Measurements from ENCODE around the gene PRKCI.
"Not testable (repeated sequence)": the region's sequence is repeated elsewhere in the genome, so short reads cannot be mapped to it uniquely, and the experiment has no call there.

The PRKCI gene

GRCh38 chr3:170324962-170325361 lies 102.7 kb downstream of the PRKCI start:
- intact Hi-C loops (cut with micrococcal nuclease) = no loop called here
- H3K4me3 Mint-ChIP-seq = no peak overlapping the region
- H3K4me1 Mint-ChIP-seq (ENCODE audit: low read depth) = peaks cover 14% of the 10 kb centered on the region
- H3K27me3 Mint-ChIP-seq = peaks cover 3% of the 10 kb centered on the region
- H3K36me3 Mint-ChIP-seq (ENCODE audit: low read depth) = no peaks in the 10 kb centered on the region
- H3K9me3 Mint-ChIP-seq = peaks cover 14% of the 10 kb centered on the region
- no peak overlapping the region for H3K27ac Mint-ChIP-seq

DNA sequence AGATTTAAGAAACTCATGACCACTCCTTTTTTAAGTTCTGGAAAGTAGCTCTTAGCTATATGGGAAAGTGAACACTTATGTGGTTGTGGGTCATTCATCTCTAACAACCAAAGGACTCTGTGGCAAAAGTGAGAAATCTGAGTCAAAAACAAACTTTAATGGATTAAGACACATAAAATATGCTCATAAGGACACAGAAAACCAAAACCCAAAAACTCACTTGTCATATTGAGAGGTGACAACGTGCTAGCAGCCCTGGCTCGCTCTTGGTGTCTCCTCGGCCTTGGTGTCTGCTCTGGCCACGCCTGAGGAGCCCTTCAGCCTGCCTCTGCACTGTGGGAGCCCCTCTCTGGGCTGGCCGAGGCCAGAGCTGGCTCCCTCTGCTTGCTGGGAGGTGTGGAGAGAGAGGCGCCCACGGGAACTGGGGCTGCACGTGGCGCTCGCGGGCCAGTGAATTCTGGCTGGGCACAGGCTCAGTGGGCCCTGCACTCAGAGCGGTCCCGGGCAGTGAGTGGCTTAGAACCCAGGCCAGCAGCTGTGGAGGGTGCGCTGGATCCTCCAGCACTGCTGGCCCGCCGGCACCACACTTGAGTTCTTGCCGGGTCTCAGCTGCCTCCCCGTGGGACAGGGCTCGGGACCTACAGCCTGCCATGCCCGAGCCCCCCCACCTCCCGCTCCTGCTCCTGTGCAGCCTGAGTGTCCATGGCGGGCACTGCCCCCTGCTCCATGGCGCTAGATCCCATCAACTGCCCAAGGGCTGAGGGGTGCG lies 105.0 kb downstream of the PRKCI start:
- H3K36me3 Mint-ChIP-seq (ENCODE audit: low read depth) = no peaks in the 10 kb centered on the region
- intact Hi-C loops (cut with micrococcal nuclease) = no loop called here
- H3K4me1 Mint-ChIP-seq (ENCODE audit: low read depth) = peaks cover 16% of the 10 kb centered on the region

GRCh38 chr3:170327868-170328548 lies 105.8 kb downstream of the PRKCI start:
- H3K9me3 Mint-ChIP-seq = peaks cover 14% of the 10 kb centered on the region
- H3K27me3 Mint-ChIP-seq; H3K4me3 Mint-ChIP-seq; H3K36me3 Mint-ChIP-seq (ENCODE audit: low read depth); intact Hi-C loops (cut with micrococcal nuclease); H3K27ac Mint-ChIP-seq: not testable (repeated sequence)
- peaks cover 16% of the 10 kb centered on the region for H3K4me1 Mint-ChIP-seq (ENCODE audit: low read depth)

More for the DNA sequence above, 105.0 kb downstream of the PRKCI start:
- Mint-ChIP-seq H3K27me3 (peaks cover 3% of the 10 kb centered on the region), H3K27ac (no peak overlapping the region), H3K9me3 (peaks cover 14% of the 10 kb centered on the region), H3K4me3 (no peak overlapping the region)

- H3K4me1 Mint-ChIP-seq (ENCODE audit: low read depth) = peaks cover 16% of the 10 kb centered on the region
- H3K9me3 Mint-ChIP-seq = peaks cover 14% of the 10 kb centered on the region
- no peak overlapping the region for H3K4me3 Mint-ChIP-seq
- peaks cover 3% of the 10 kb centered on the region for H3K27me3 Mint-ChIP-seq
- H3K36me3 Mint-ChIP-seq (ENCODE audit: low read depth) = no peaks in the 10 kb centered on the region
- intact Hi-C loops (cut with micrococcal nuclease) = no loop called here
- H3K27ac Mint-ChIP-seq = no peak overlapping the region
These were observed 108.1 kb downstream of the PRKCI start for GRCh38 chr3:170330366-170330765.

DNA sequence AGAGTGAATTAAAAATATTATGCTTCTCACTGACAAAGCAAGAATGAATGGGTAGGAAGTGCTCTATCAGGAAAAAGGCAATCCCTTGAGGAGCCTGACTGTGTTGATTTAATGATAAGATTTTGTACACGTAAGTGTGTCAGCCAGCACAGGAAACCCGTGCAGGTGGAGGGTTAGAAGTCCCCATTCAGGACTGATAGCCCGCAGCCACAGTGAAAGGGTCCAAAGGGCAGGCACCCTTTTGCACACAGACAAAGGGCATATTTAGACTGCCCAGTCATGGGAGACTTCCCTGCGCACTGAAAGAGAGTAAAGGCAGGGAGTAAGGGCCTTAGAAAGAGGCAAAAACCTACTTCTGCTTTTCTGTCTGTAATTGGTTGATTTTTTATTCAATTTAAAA lies 108.9 kb downstream of the PRKCI start:
- Mint-ChIP-seq H3K27ac (no peak overlapping the region), H3K9me3 (peaks cover 14% of the 10 kb centered on the region), H3K36me3 (ENCODE audit: low read depth) (no peaks in the 10 kb centered on the region), H3K27me3 (peaks cover 3% of the 10 kb centered on the region), H3K4me1 (ENCODE audit: low read depth) (peaks cover 16% of the 10 kb centered on the region), H3K4me3 (no peak overlapping the region)
- intact Hi-C loops (cut with micrococcal nuclease) = no loop called here

DNA sequence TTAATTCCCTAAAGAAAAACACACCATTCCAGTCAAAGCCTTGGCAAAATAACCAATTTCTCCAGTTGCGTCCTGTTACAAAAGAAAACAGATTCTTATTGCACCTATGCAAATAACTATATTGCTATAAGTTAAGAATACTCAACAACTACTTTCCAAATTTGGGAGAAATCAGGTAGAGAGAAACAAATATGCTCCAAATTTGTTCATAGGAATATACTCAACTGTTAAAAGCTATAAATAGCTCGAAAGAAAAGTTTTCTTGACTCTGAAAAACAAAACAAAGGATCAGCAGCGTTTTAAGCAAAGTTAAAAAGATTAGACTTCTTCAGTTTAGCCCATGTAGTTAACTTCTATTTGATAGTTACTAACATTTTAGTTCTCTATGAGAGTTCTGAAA lies 115.2 kb downstream of the PRKCI start:
- Mint-ChIP-seq H3K27me3 (no peaks in the 10 kb centered on the region), H3K36me3 (ENCODE audit: low read depth) (no peaks in the 10 kb centered on the region), H3K4me1 (ENCODE audit: low read depth) (no peaks in the 10 kb centered on the region), H3K4me3 (no peak overlapping the region), H3K27ac (no peak overlapping the region), H3K9me3 (no peaks in the 10 kb centered on the region)
- intact Hi-C loops (cut with micrococcal nuclease) = no loop called here

DNA sequence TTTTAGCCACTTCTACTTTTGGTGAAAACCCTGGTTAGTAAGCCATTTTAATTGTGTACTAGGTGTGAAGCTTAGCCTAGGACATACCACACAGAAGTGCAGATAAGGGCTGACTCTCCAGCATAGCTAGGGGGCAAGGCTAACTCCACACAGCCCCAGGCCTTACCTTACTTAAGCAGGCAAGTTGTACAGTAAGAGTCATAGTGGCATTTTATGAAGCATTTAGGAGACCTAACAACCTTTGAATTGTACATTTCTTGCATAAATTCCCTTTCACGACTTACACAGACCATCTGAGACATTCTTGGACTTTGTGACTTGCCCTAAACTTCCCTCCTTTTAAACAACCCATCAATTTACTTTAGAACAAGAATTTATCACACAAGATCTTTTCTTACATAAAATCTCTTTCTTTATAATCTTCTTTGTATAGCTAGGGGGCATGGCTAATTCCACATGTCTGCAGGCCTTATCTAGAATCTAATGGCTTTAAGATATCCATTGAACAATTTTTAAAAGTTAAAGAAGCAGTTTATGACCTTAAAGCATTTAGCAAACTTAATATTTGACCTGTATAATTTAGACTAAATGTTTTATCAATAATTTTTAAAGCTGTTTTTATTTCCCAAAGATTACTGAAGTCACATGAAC lies 116.6 kb downstream of the PRKCI start:
- H3K4me1 Mint-ChIP-seq (ENCODE audit: low read depth) = no peaks in the 10 kb centered on the region
- no peak overlapping the region for H3K4me3 Mint-ChIP-seq
- no peaks in the 10 kb centered on the region for H3K36me3 Mint-ChIP-seq (ENCODE audit: low read depth)
- H3K27me3 Mint-ChIP-seq = no peaks in the 10 kb centered on the region
- intact Hi-C loops (cut with micrococcal nuclease) = no loop called here
- H3K9me3 Mint-ChIP-seq = no peaks in the 10 kb centered on the region
- no peak overlapping the region for H3K27ac Mint-ChIP-seq

DNA sequence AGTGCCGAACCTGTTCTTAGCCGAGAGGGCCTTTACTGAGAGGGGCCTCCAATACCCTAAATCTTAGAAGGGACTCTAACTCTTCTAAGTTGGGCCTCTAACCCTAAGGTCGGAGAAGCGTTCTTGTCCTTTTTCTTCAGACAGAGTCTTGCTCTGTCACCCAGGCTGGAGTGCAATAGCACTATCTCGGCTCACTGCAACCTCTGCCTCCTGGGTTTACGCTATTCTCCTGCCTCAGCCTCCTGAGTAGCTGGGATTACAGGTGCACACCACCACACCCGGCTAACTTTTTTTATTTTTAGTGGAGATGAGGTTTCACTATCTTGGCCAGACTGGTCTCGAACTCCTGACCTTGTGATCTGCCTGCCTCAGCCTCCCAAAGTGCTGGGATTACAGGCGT lies 120.0 kb downstream of the PRKCI start:
- H3K4me1 Mint-ChIP-seq (ENCODE audit: low read depth); intact Hi-C loops (cut with micrococcal nuclease); H3K36me3 Mint-ChIP-seq (ENCODE audit: low read depth); H3K27ac Mint-ChIP-seq; H3K27me3 Mint-ChIP-seq; H3K4me3 Mint-ChIP-seq; H3K9me3 Mint-ChIP-seq: not testable (repeated sequence)

DNA sequence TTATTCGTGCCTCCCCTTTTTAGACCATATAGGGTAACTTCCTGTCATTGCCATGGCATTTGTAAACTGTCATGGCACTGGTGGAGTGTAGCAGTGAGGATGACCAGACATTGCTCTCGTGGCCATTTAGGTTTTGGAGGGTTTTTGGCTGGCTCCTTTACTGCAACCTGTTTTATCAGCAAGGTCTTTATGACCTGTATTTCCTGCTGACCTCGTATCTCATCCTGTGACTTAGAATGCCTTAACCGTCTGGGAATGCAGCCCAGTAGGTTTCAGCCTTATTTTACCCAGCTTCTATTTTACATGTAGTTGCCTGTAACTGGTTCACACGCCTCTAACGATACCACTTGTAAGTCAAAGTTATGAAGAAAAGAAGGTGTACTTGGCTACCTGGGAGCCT lies 121.6 kb downstream of the PRKCI start:
- H3K27me3 Mint-ChIP-seq; H3K4me1 Mint-ChIP-seq (ENCODE audit: low read depth); intact Hi-C loops (cut with micrococcal nuclease); H3K4me3 Mint-ChIP-seq; H3K9me3 Mint-ChIP-seq; H3K36me3 Mint-ChIP-seq (ENCODE audit: low read depth); H3K27ac Mint-ChIP-seq: not testable (repeated sequence)

GRCh38 chr3:170344971-170345370 lies 122.7 kb downstream of the PRKCI start:
- Mint-ChIP-seq H3K27me3 (no peaks in the 10 kb centered on the region), H3K9me3 (no peaks in the 10 kb centered on the region), H3K36me3 (ENCODE audit: low read depth) (no peaks in the 10 kb centered on the region), H3K4me1 (ENCODE audit: low read depth) (peaks cover 10% of the 10 kb centered on the region), H3K4me3 (no peak overlapping the region), H3K27ac (no peak overlapping the region)
- intact Hi-C loops (cut with micrococcal nuclease) = no loop called here

DNA sequence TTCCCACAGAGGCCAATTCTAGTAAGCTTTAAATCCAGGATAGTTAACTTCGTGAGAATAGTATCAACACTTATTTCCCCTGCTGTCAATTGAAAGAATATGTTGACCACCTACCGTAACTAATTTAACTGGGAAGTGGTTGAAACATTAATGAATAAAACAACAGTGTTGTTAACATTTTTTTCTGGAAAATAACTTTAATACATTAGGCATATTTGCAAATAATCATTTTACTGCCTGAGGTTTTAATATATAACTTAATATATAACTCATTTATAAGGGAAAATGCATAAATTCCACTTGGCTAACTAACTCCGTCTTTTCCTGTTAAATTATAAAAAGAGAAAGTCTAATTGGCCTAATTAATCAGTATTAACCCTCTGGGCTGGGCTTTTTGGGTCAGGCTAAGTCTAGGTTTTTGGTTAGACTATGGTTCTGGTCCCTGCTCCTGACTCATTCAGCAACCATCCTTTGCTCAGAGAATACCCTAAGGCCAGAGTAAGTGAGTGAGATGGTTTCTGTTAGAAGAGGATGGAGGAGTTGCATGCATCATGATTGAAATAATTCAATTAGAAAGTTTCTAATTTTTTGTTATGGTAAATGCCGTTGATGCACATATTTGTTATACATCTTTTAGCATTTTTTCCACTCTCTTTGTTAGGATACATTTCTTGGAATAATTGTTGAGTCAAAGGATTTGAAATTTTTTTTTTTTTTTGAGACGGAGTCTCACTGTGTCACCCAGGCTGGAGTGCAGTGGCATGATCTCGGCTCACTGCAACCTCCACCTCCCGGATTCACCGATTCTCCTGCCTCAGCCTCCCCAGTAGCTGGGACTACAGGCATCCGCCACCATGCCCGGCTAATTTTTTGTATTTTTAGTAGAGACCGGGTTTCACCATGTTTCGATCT lies 124.5 kb downstream of the PRKCI start:
- Mint-ChIP-seq H3K4me3 (no peak overlapping the region), H3K27me3 (peaks cover 1% of the 10 kb centered on the region), H3K4me1 (ENCODE audit: low read depth) (peaks cover 14% of the 10 kb centered on the region), H3K36me3 (ENCODE audit: low read depth) (no peaks in the 10 kb centered on the region), H3K27ac (peak overlapping the region; percentile 18), H3K9me3 (no peaks in the 10 kb centered on the region)
- intact Hi-C loops (cut with micrococcal nuclease) = no loop called here

DNA sequence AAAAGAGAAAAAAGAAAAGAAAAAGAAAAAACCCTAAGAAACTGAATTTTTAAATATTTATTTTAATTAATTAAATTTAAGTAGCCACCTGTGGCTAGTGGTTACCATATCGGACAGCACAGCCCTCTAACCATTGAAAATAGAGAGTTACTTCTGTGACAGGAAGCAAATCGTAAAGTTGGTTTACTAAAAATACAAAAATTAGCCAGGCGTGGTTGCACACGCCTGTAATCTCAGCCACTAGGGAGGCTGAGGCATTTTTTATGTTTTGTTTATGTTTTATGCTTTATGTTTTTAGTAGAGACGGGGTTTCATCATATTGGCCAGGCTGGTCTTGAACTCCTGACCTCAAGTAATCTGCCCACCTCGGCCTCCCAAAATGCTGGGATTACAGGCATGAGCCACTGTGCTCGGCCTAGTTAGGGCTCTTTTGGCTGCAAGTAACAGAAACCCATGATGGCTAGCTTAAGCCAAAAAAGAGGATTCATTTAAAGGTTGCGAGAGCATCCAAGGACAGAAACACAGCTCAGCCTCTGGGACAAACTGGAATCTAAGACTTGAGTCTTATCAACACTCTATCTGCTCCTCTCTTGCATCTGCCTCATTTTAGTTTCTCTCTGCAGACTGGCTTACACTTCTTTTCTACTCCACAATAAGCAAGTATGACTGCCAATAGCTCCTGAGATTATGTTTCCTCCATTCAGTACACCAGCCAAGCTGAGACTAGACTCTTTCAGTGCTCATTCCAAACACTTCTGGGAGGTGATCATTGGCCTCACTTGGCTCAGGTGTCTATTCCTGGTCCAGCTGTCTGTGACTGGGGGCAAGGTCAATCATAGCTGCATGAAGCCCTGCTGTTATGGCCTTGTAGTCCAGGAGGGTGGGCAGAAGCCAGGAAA lies 128.5 kb downstream of the PRKCI start:
- H3K4me1 Mint-ChIP-seq (ENCODE audit: low read depth) = peaks cover 31% of the 10 kb centered on the region
- no peak overlapping the region for H3K4me3 Mint-ChIP-seq
- H3K9me3 Mint-ChIP-seq = no peaks in the 10 kb centered on the region
- intact Hi-C loops (cut with micrococcal nuclease) = no loop called here
- no peaks in the 10 kb centered on the region for H3K36me3 Mint-ChIP-seq (ENCODE audit: low read depth)
- no peak overlapping the region for H3K27ac Mint-ChIP-seq
- H3K27me3 Mint-ChIP-seq = peaks cover 1% of the 10 kb centered on the region

GRCh38 chr3:170352936-170353335 lies 130.7 kb downstream of the PRKCI start:
- intact Hi-C loops (cut with micrococcal nuclease) = no loop called here
- no peaks in the 10 kb centered on the region for H3K9me3 Mint-ChIP-seq
- peaks cover 38% of the 10 kb centered on the region for H3K4me1 Mint-ChIP-seq (ENCODE audit: low read depth)

More at GRCh38 chr3:170352936-170353335, 130.7 kb downstream of the PRKCI start:
- Mint-ChIP-seq H3K27ac (no peak overlapping the region), H3K36me3 (ENCODE audit: low read depth) (peaks cover 8% of the 10 kb centered on the region), H3K4me3 (no peak overlapping the region), H3K27me3 (peaks cover 1% of the 10 kb centered on the region)
